NCI-H2171 treated with DMSO at 0.1 percent for 48 hours (cell line): Measurements from ENCODE around the gene YIPF4.
"Not testable (repeated sequence)": the region's sequence is repeated elsewhere in the genome, so short reads cannot be mapped to it uniquely, and the experiment has no call there.

Source experiments
- DNase-seq: peaks from one replicate; lab custom pipeline; 2025; lab: John Stamatoyannopoulos, UW

Gene YIPF4

GRCh38 chr2:32289165-32289999, 11.7 kb downstream of the YIPF4 start:
- DNase-seq, result no peak

- DNase-seq, result no peak
Observed at GRCh38 chr2:32290000-32290339, 12.3 kb downstream of the YIPF4 start.

GRCh38 chr2:32291746-32292145, 14.0 kb downstream of the YIPF4 start:
- DNase-seq, result no peak

GRCh38 chr2:32293493-32293892, 15.8 kb downstream of the YIPF4 start:
- DNase-seq, result not testable (repeated sequence)

- not testable (repeated sequence) for DNase-seq
Observed at GRCh38 chr2:32293966-32294562, 16.4 kb downstream of the YIPF4 start.

GRCh38 chr2:32310577-32310976, 32.9 kb downstream of the YIPF4 start:
- no peak for DNase-seq

- DNase-seq, result no peak
Observed at GRCh38 chr2:32314886-32315285, 37.2 kb downstream of the YIPF4 start.

GRCh38 chr2:32328679-32329078, 51.0 kb downstream of the YIPF4 start:
- not testable (repeated sequence) for DNase-seq

GRCh38 chr2:32329180-32329980, 51.7 kb downstream of the YIPF4 start:
- DNase-seq, result not testable (repeated sequence)

GRCh38 chr2:32330136-32330535, 52.4 kb downstream of the YIPF4 start:
- DNase-seq, result no peak

- DNase-seq, result no peak
Observed at GRCh38 chr2:32342801-32343200, 65.1 kb downstream of the YIPF4 start.

GRCh38 chr2:32350797-32351196, 73.1 kb downstream of the YIPF4 start:
- DNase-seq, result not testable (repeated sequence)

- peak; percentile 49 for DNase-seq
Observed at GRCh38 chr2:32355976-32356680, 78.4 kb downstream of the YIPF4 start.

GRCh38 chr2:32356681-32357317, 79.1 kb downstream of the YIPF4 start, which contains the start of gene BIRC6:
Gene BIRC6, plus strand, starts transcription at chr2:32357023. Its CDS starts 139 bp downstream, at chr2:32357162.
- peak; percentile 95 for DNase-seq

- DNase-seq, result no peak
Observed at GRCh38 chr2:32357318-32358110, 79.8 kb downstream of the YIPF4 start.

- no peak for DNase-seq
Observed at GRCh38 chr2:32358111-32358482, 80.4 kb downstream of the YIPF4 start.

GRCh38 chr2:32360416-32360815, 82.7 kb downstream of the YIPF4 start:
- DNase-seq, result no peak

- DNase-seq, result not testable (repeated sequence)
Observed at GRCh38 chr2:32362997-32363396, 85.3 kb downstream of the YIPF4 start.

GRCh38 chr2:32363597-32363996, 85.9 kb downstream of the YIPF4 start:
- no peak for DNase-seq

GRCh38 chr2:32364290-32364689, 86.6 kb downstream of the YIPF4 start:
- not testable (repeated sequence) for DNase-seq

- DNase-seq, result not testable (repeated sequence)
Observed at GRCh38 chr2:32365679-32366078, 88.0 kb downstream of the YIPF4 start.
